Measurements from ENCODE around the gene INTS14.

INTS14 gene

DNA sequence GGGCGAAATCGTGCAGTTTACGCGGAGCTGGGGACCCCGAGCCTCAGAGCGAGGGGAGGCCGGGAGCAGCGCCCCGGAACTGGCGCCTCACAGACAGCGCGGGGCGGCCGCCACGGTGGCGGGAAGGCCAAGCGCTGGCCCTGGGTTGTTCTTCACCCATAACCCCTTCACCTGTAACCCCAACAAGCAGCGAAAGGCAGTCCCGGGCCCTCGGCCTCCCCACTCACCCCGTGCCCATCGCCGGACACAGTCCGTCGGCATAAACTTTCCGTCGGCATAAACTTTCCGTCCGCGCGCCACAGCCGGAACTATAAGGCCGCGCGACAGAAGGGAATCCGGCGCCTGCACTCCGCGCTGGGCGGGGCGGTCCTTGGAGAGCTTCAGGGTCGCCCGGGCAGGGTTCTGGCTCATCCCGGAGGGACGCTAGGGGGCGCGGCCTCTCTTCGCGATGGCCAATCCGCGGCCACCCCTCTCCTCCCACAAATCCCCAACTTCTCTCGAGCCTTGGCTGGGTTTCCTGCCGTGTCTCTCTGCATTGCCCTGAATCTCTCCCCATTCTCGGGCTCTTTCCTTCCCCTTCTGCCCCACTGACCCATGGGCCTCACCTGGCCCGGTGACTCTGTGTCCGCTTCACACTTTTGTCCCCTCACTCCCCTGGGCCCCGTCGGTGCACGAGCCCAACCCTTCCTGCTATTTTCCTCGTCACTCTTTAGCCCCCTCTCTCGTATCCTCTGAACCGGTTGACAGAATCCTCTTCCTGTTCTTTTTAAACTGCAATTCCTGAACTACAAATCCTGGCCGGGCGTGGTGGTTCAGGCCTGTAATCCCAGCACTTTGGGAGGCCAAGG is at the start of gene INTS14:
Gene INTS14, minus strand, starts transcription at position 261 of the 848 bp plus-strand sequence. CDS start 3,751 bp downstream, outside the sequence.
- DNase-seq (ENCODE audit: low read depth), result peak; percentile 85

DNA sequence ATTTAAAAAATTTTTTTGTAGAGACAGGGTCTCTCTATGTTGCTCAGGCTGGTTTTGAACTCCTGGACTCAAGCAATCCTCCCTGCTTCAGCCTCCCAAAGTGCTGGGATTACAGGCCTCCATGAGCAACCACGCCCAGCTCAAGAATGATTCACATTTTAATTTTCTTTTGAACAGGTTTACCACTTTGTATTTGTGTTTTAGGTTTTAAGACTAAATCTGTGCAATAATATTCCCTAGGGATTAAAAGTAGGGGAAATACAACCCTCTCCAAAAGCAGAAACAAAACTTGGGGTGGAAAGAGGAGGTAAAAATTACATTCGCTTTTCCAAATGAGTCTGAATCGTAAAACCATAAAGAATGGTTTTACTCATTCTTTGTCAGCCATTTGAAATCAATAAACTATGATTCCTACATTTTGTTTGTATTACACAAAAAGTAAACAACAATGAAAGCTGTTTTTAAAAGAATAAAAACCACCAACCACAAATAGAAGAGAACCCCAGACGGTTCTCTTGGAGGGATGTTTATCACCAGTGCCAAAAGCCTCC is 48.6 kb upstream of the INTS14 start:
- no peak for DNase-seq (ENCODE audit: low read depth)

GRCh38 chr15:65655457-65655856 is 44.5 kb upstream of the INTS14 start:
- no peak for DNase-seq (ENCODE audit: low read depth)

DNA sequence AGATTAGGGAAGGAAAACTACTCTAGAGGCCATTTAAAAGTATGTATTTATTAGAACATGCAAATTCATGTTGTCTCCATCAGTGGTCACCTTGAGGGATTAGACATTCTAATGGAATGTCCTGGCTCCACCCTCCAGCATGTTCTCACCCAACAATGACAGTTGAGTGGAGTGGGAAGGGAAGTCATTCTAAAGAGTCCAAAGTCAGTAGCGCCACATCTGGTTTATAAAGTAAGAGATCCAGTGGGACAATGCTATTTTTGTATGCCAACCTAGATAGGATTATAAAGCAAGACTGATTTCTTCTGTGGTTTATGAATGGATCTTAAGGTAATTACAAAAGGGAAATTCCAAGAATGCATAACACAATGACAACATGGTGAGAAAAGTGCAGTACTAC is 44.1 kb upstream of the INTS14 start:
- DNase-seq (ENCODE audit: low read depth), result no peak

GRCh38 chr15:65653801-65654521 is 43.0 kb upstream of the INTS14 start:
- no peak for DNase-seq (ENCODE audit: low read depth)

DNA sequence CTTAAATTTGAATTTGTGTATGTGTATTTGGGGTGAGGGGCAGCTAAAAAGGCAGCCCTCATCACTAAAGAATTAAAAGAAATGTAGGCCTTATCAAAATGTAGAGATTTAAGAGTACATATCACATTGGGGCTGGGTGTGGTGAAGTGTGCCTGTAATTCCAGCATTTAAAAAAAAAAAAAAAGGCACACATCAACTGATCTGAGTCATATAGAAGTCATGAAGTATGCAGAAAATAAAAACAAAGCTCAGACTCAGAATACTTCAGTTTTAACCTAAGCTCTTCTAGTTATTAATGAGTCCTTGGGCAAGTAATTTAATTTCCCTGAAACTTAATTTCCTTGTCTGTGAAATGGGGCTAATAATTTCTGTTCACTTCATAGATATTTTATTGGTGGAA is 42.4 kb upstream of the INTS14 start:
- no peak for DNase-seq (ENCODE audit: low read depth)

DNA sequence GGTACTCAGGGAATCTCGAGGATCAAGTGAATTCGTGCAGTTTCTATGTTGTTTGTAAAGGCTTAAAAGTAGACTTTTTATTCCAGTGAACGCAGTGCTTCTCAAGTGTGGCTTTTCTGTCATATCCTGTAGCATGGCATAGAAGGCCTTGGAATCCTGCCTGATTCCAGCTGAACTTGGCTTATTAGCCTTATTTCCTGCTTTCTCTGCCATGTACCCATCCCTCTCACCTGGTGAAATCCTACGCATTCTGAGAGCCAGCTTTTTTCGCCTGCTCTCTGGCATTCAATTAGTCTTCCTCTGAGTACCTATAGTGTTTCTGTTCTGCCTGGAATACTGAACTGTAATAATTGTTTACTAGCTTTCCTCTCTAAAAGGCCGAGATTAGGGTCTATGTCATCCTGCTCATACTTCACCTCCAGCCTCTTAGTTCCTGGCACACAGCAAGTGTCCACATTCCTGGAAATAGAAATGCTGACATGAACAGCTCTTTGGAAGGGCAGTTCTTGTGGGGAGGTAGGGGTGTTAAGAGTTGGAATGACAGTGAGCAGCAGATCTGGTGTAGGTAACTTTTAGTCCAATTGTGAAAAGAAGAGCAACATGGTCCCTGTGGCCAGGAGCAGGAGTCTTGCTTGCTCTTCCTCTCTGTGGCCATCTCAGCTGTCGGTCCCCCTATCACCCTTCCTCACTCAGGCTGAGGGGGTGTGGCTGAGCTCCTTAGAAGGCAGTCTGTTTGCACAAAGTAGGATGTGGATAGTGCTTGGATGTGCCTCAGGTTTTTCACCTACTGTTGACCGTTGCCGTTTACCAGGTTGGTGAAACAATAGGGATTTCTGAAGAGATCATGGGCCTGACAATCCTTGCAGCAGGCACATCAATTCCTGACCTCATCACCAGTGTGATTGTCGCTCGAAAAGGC is 41.2 kb upstream of the INTS14 start:
- no peak for DNase-seq (ENCODE audit: low read depth)

- no peak for DNase-seq (ENCODE audit: low read depth)
Measured at GRCh38 chr15:65651042-65651322, 40.1 kb upstream of the INTS14 start.

- DNase-seq (ENCODE audit: low read depth), result no peak
Measured at GRCh38 chr15:65650312-65651041, 39.5 kb upstream of the INTS14 start.

DNA sequence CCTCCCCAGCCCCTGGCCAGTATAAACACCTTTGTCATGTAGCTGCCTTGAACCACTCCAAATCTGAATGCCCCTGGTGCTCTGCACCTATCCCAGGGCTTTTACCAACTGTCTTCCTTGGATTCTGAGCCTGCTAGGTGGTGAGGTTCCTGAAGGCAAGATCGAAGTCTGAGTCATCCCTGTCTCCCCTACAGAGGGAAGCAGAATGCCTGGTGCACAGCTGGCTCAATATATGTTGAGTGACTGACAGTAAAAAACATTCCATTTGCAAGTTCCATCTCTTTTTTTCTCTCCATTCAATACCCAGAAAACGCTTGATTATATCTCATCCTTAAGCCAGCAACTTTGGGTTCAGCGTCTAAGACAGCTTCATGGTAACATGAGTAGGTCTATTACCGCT is 35.6 kb upstream of the INTS14 start:
- no peak for DNase-seq (ENCODE audit: low read depth)

DNA sequence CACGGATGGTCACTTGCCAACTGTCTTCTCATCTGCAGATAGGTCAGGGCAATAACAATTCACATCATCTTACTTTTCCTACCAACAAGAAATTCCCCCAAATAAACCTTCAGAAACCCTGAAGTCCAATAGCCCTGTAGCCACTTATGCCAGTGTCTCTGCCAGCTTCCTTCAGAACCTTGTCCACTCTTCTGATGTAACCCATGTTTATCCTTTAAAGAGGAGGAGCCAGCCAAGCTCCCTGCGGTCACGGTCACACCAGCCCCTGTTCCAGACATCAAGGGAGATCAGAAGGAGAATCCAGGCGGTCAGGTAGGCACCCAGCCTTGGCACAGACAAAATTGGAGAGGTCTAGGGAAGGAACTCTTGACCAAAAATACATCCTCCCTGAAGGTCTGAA is 34.5 kb upstream of the INTS14 start:
- no peak for DNase-seq (ENCODE audit: low read depth)

- DNase-seq (ENCODE audit: low read depth), result no peak
Measured at GRCh38 chr15:65644282-65644681, 33.4 kb upstream of the INTS14 start.

- DNase-seq (ENCODE audit: low read depth), result no peak
Measured at GRCh38 chr15:65642594-65642993, 31.7 kb upstream of the INTS14 start.

- DNase-seq (ENCODE audit: low read depth), result no peak
Measured at GRCh38 chr15:65641768-65642475, 31.0 kb upstream of the INTS14 start.

DNA sequence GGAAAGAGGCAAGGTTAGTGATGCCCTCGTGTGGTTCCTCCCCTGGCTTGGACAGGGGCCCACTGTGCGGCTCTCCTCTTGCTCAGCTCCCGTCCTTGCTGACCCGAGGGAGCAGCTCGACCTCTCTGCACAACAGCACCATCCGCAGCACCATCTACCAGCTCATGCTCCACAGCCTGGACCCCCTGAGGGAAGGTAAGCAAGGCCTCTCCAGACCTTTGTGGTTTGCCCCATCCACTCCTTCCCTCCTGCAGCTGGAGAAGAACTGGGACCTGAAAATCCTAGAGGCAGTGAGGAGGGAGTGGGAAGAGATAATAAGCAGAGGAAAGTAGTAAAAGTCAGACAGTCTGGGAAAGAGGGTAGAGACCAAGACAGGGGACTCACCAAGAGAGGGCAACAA is 28.6 kb upstream of the INTS14 start:
- no peak for DNase-seq (ENCODE audit: low read depth)

- DNase-seq (ENCODE audit: low read depth), result peak; percentile 5
Measured at GRCh38 chr15:65638681-65639089, 27.8 kb upstream of the INTS14 start.

- no peak for DNase-seq (ENCODE audit: low read depth)
Measured at GRCh38 chr15:65638109-65638508, 27.2 kb upstream of the INTS14 start.

DNA sequence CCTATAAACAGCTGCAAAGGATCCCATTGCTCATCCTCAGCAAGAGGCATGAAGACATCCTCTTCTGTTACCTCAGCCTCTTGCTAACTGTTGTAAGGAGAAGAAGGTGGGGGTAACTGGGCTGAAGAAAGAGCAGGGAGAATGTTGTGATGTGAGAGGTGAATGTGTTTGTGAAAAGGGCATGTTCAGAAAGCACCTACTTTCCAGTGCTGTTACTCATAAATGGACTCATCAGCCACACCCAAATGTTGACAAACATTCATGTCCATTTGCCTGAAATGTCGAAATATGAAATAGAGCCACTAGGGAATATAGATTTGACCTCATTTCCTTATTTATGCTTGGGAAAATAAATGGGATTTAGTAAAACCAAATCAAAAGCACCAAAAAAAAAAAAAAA is 23.4 kb upstream of the INTS14 start:
- no peak for DNase-seq (ENCODE audit: low read depth)

GRCh38 chr15:65633752-65634151 is 22.8 kb upstream of the INTS14 start:
- DNase-seq (ENCODE audit: low read depth), result no peak

- DNase-seq (ENCODE audit: low read depth), result no peak
Measured at GRCh38 chr15:65632780-65633375, 21.9 kb upstream of the INTS14 start.

DNA sequence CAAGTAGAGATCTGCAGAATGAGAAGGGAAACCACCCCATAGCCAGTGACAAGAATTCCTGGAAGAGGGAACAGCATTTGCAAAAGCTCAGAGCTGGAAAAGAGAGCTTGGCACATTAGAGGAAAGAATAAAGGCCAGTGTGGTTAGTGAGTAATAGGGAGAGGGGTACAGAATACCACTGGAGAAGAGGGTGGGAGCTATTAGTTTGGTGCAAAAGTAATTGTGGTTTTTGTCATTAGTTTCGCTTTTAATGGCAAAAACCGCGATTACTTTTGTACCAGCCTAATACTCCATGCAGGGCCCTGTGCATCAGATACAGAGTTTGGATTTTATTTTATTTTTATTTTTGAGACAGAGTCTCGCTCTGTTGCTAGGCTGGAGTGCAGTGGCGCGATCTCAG is 20.6 kb upstream of the INTS14 start:
- no peak for DNase-seq (ENCODE audit: low read depth)
